ENCODE measurements around the gene TMEM247.

Gene TMEM247

GRCh38 chr2:46488389-46488788 is 9.0 kb downstream of the TMEM247 start:
- no peak for DNase-seq (ENCODE audit: low read depth in 2 of 2)

GRCh38 chr2:46489423-46490174 is 10.2 kb downstream of the TMEM247 start:
- no peak for DNase-seq (ENCODE audit: low read depth in 2 of 2)

- DNase-seq (ENCODE audit: low read depth in 2 of 2) = no peak
Observed at GRCh38 chr2:46490521-46491141, 11.3 kb downstream of the TMEM247 start.

GRCh38 chr2:46492301-46492700 is 12.9 kb downstream of the TMEM247 start:
- no peak for DNase-seq (ENCODE audit: low read depth in 2 of 2)

GRCh38 chr2:46493241-46493970 is 14.0 kb downstream of the TMEM247 start:
- DNase-seq (ENCODE audit: low read depth in 2 of 2) = no peak

- no peak for DNase-seq (ENCODE audit: low read depth in 2 of 2)
Observed at GRCh38 chr2:46493971-46494250, 14.5 kb downstream of the TMEM247 start.

- DNase-seq (ENCODE audit: low read depth in 2 of 2) = no peak
Observed at GRCh38 chr2:46494596-46494995, 15.2 kb downstream of the TMEM247 start.

- DNase-seq (ENCODE audit: low read depth in 2 of 2) = no peak
Observed at GRCh38 chr2:46495231-46496030, 16.1 kb downstream of the TMEM247 start.

GRCh38 chr2:46497766-46498165 is 18.4 kb downstream of the TMEM247 start:
- no peak for DNase-seq (ENCODE audit: low read depth in 2 of 2)

- DNase-seq (ENCODE audit: low read depth in 2 of 2) = no peak
Observed at GRCh38 chr2:46498681-46499080, 19.3 kb downstream of the TMEM247 start.

- no peak for DNase-seq (ENCODE audit: low read depth in 2 of 2)
Observed at GRCh38 chr2:46499392-46499785, 20.0 kb downstream of the TMEM247 start.

- DNase-seq (ENCODE audit: low read depth in 2 of 2) = no peak
Observed at GRCh38 chr2:46500801-46501200, 21.4 kb downstream of the TMEM247 start.

- no peak for DNase-seq (ENCODE audit: low read depth in 2 of 2)
Observed at GRCh38 chr2:46502291-46502885, 23.0 kb downstream of the TMEM247 start.

- DNase-seq (ENCODE audit: low read depth in 2 of 2) = no peak
Observed at GRCh38 chr2:46503686-46504085, 24.3 kb downstream of the TMEM247 start.

GRCh38 chr2:46504221-46504620 is 24.9 kb downstream of the TMEM247 start:
- no peak for DNase-seq (ENCODE audit: low read depth in 2 of 2)

- no peak for DNase-seq (ENCODE audit: low read depth in 2 of 2)
Observed at GRCh38 chr2:46504685-46505471, 25.5 kb downstream of the TMEM247 start.

- no peak for DNase-seq (ENCODE audit: low read depth in 2 of 2)
Observed at GRCh38 chr2:46505472-46505783, 26.1 kb downstream of the TMEM247 start.

- no peak for DNase-seq (ENCODE audit: low read depth in 2 of 2)
Observed at GRCh38 chr2:46506131-46506706, 26.9 kb downstream of the TMEM247 start.

GRCh38 chr2:46508312-46508711 is 28.9 kb downstream of the TMEM247 start:
- DNase-seq (ENCODE audit: low read depth in 2 of 2) = no peak

- no peak for DNase-seq (ENCODE audit: low read depth in 2 of 2)
Observed at GRCh38 chr2:46508759-46509158, 29.4 kb downstream of the TMEM247 start.

GRCh38 chr2:46509804-46510203 is 30.4 kb downstream of the TMEM247 start:
- no peak for DNase-seq (ENCODE audit: low read depth in 2 of 2)

Data from activated CD8-positive, alpha-beta memory T cell treated with anti-CD3 and anti-CD28 coated beads for 4 hours (primary cell).